Measurements from ENCODE around the gene PRKD2.
"Not testable (repeated sequence)": the region's sequence is repeated elsewhere in the genome, so short reads cannot be mapped to it uniquely, and the experiment has no call there.

Gene PRKD2

DNA sequence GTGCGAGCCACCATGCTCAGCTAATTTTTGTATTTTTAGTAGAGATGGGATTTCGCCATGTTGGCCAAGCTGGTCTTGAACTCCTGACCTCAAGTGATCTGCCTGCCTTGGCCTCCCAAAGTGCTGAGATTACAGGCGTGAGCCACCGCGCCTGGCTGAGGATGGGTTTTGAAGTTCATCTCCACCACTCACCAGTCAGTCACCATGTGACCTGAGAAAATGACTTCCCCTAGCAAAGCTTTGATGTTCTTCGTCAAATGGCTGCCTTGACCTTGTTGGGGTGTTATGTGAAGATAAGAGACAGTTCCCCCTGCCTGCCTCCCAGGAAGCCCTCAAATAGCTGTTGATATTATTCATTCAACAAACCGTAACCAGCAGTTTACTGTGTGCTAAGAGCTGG, 87.9 kb downstream of the PRKD2 start:
- DNase-seq = not testable (repeated sequence)

DNA sequence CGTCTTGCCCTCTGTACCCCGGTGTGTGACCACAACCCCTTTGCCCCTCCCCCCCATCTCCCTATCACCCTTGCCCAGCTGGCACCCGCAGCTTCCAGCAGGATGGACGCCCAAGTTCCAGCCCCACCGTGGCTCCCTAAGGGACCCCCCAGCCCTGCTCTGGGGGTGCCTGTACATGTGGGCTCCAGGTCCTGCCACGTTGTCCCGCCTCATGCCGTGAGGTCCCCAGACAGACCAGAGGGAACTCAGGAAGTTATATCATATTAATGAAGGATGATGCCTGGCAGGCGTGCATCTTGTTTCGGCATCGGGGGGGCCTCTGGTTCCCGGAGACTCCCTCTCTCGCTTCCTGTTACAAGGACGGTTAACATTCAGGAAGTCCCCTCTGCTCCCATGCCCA, 90.5 kb downstream of the PRKD2 start:
- no peak for DNase-seq

DNA sequence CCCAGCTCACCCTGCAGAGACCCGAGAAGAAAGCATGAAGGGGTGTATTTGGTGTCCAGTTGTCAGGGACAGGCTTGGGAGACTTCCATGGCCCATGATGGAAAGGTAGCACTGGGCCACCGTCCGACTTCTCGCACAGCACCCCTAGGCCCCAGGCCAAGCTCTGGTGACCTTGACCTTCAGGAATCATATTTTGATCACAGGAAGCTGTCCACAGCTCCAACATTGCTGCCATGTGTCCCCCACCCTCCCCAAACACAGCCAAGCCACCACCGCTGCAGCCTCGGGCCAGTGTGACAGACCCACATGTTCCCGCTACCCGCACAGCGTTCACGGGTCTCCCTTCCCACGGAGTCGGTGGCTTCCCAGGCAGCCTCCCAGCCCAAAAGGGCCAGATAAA, 91.2 kb downstream of the PRKD2 start:
- DNase-seq = no peak

DNA sequence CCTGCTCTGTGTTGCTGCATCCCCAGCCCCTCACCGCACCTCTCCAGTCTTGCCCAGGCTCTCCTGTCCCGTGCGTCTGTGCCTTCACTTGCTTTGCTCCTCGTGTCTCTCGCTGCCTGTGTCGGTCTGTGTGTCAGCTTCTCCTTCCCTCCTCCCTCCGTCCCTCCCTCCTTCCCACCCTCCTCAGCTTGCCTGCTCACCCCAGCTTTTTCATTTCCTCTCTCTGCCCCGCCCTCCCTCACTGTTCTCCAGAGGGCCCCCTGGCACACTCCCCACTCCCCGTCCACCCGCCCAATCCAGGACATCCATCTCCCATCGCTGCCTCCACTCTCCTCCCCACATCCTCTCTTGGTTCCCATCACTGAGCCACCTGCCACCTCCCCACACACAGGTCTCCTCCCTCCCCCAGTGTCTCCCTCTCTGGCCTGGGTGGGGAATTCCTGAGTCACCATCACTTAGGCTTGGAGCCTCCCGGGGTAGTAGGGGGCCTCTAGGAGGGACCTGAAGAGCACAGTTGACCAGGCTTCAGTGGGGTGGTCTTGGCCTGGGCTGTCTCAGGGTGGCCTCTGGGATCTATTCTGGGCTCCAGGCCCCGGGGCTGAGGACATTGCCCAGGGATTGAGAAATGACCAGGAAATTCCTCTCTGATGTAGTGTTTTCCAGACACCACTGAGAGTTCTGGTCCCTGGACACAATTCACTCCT, 91.8 kb downstream of the PRKD2 start, which contains the start of gene PTGIR:
Gene PTGIR (minus strand): TSS at position 132 of the 704 bp plus-strand sequence. CDS start 864 bp downstream, outside the sequence.
- no peak for DNase-seq
